HepG2 (cell line): Measurements from ENCODE around the gene FKBP1A. TPM values are rescaled to one million over a fixed set of nuclear protein-coding genes. Genes with fewer than 3 reads are reported as not detected.

ENCODE experiments used
- ATAC-seq: fragments of 200-7000 bp; cut with Tn5 transposase; 3 replicates; pipeline ENCODE4 v1.9.1; 2020; ENCODE audit warnings: mild to moderate bottlenecking, moderate library complexity
- BruUV-seq: library from RNA; stranded (reverse); fragments of 400-500 nt; replicated peaks from 2 replicates; lab custom pipeline; 2021; lab: Mats Ljungman, UMichigan
- CTCF ChIA-PET: fragments of 300-600 bp; formaldehyde crosslinking; extraction: SDS; loops from one replicate; lab custom pipeline; 2021; ENCODE audit warnings: low total read pairs, inconsistent platforms, low intra/inter-chr PET ratio; lab: Yijun Ruan, JAX
- POLR2A ChIA-PET: fragments of 350-600 bp; sonication (Branson Sonifier 250); formaldehyde crosslinking; loops from one replicate; lab custom pipeline; 2020; ENCODE audit warnings: antibody characterized with exemption, inconsistent platforms; lab: Yijun Ruan, JAX
- DNase-seq: peaks from one replicate; pipeline ENCODE4 v3.0.0-alpha.2; 2015; ENCODE audit warnings: low spot score
- FAIRE-seq: peaks from 3 replicates; lab custom pipeline; 2011; peaks lifted over from hg19 to GRCh38; lab: Jason Lieb, UNC
- H2AFZ ChIP-seq: one replicate; pipeline ENCODE4 v1.6.1; 2011; ENCODE audit warnings: low read length, inconsistent platforms
- H3K27ac ChIP-seq: fragments of 300-600 bp; 3 replicates; pipeline ENCODE4 v1.8.0; 2011; ENCODE audit warnings: mixed run types, mild to moderate bottlenecking, mixed read lengths, low read length, inconsistent platforms; ENCODE audit not compliant: insufficient read depth; ENCODE audit errors: extremely low read length
- H3K27me3 ChIP-seq, 2 experiments: fragments of 200-600 bp in 1 of 2; 2 replicates in 1 of 2; 3 replicates in 1 of 2; pipeline versions ENCODE4 v1.6.0 to v1.8.0; 2011; ENCODE audit warnings: low read length in 2 of 2, mild to moderate bottlenecking in 2 of 2, moderate library complexity in 2 of 2, inconsistent platforms in 1 of 2; ENCODE audit not compliant: insufficient read depth in 2 of 2, control insufficient read depth in 1 of 2
- H3K36me3 ChIP-seq, 2 experiments: fragments of 200-600 bp in 1 of 2; replicated peaks in 1 of 2; 2 replicates in 1 of 2; 3 replicates in 1 of 2; pipeline versions ENCODE4 v1.5.1 to v1.8.0; 2011; ENCODE audit warnings: low read length in 2 of 2, inconsistent platforms in 1 of 2; ENCODE audit not compliant: insufficient read depth in 2 of 2, control insufficient read depth in 1 of 2
- H3K4me1 ChIP-seq: 2 replicates; pipeline ENCODE4 v1.5.1; 2012; ENCODE audit warnings: low read length, inconsistent platforms; ENCODE audit not compliant: insufficient read depth
- H3K4me2 ChIP-seq: 2 replicates; pipeline ENCODE4 v1.6.0; 2011; ENCODE audit warnings: low read depth, low read length, inconsistent platforms
- H3K4me3 ChIP-seq, 3 experiments: fragments of 200-600 bp in 1 of 3; sonication (generic), shearing (Covaris generic) in 1 of 3; replicated peaks in 1 of 3; 2 replicates each; pipeline ENCODE4 v1.5.1; 2011 to 2016; ENCODE audit warnings: low read length in 3 of 3, inconsistent platforms in 2 of 3, low read depth in 2 of 3, mild to moderate bottlenecking in 2 of 3, control low read depth in 1 of 3, mixed read lengths in 1 of 3; ENCODE audit not compliant: insufficient read depth in 1 of 3
- H3K79me2 ChIP-seq: one replicate; pipeline ENCODE4 v1.6.1; 2011; ENCODE audit warnings: low read length, inconsistent platforms; ENCODE audit not compliant: insufficient read depth
- H3K9ac ChIP-seq: 2 replicates; pipeline ENCODE4 v1.6.0; 2011; ENCODE audit warnings: mild to moderate bottlenecking, low read depth, low read length, inconsistent platforms; ENCODE audit not compliant: insufficient read depth
- H3K9me3 ChIP-seq: 2 replicates; pipeline ENCODE4 v1.5.1; 2012; ENCODE audit warnings: mild to moderate bottlenecking, low read length
- H4K20me1 ChIP-seq: 2 replicates; pipeline ENCODE4 v1.6.0; 2011; ENCODE audit warnings: inconsistent platforms, mild to moderate bottlenecking, low read length, moderate library complexity; ENCODE audit not compliant: insufficient read depth
- ARID4A ChIP-seq: sonication (generic); formaldehyde crosslinking; IDR thresholded peaks from 2 replicates; pipeline ENCODE4 v1.5.0; 2020; ENCODE audit warnings: mild to moderate bottlenecking, missing genetic modification reagents, borderline replicate concordance
- ZBTB20 ChIP-seq: sonication (generic); formaldehyde crosslinking; IDR thresholded peaks from 2 replicates; pipeline ENCODE4 v1.8.1; 2023; ENCODE audit warnings: missing genetic modification reagents, low read depth, mild to moderate bottlenecking, borderline replicate concordance
- ZNF546 ChIP-seq: sonication (generic); formaldehyde crosslinking; conservative IDR thresholded peaks from 2 replicates; pipeline ENCODE4 v1.8.1; 2023; ENCODE audit warnings: mild to moderate bottlenecking, missing genetic modification reagents
- WGBS: methylation state at CpG from one replicate; pipeline ENCODE4 v1.1.6; 2017; ENCODE audit warnings: low lambda C conversion rate; 5-methylcytosine and 5-hydroxymethylcytosine counted together
- in situ Hi-C: cut with HindIII; loops from 2 replicates; pipeline ENCODE4 v1.10.0; 2017; ENCODE audit warnings: low pct_unique_long_range_greater_than_20kb; ENCODE audit not compliant: extremely low pct_ligation_motif_present
- intact Hi-C: fragments of 100-400 bp; cut with micrococcal nuclease; formaldehyde crosslinking; loops from one replicate; pipeline ENCODE4 v1.10.0; 2022; ENCODE audit not compliant: unreplicated experiment
- polyA plus RNA-seq, 8 experiments: library from polyadenylated mRNA; depleted of rRNA in 3 of 8; stranded (reverse) in 7 of 8; unstranded in 1 of 8; fragments of >200 nt; fragmentation: Illumina TruSeq in 4 of 8; extraction: Trizol in 4 of 8; gene quantifications; 2 replicates each; pipeline versions ENCODE4 v1.2.1 to v1.2.3, GENCODE V29; 2011 to 2016; ENCODE audit warnings: low read depth in 4 of 8, missing spikeins in 1 of 8, mixed read lengths in 1 of 8; ENCODE audit not compliant: insufficient read depth in 1 of 8
- total RNA-seq, 5 experiments: library from RNA; depleted of rRNA; stranded (reverse); fragments of >200 nt; fragmentation: Illumina TruSeq; extraction: Trizol; gene quantifications; 2 replicates each; pipeline ENCODE4 v1.2.3, GENCODE V29; 2016; ENCODE audit warnings: low read depth in 1 of 5
- TF ChIP-seq, protein P1 (sequence below): sonication (generic); formaldehyde crosslinking; IDR thresholded peaks from 2 replicates; pipeline ENCODE4 v1.4.0; 2020; ENCODE audit warnings: missing genetic modification reagents; ENCODE audit errors: not compliant biosample characterization

FKBP1A gene
- total and polyA plus RNA-seq, 2 of the 13 experiments (the other 11 are each of a cell fraction or from before 2014, with no cell fraction given) = 119 to 468 TPM

DNA sequence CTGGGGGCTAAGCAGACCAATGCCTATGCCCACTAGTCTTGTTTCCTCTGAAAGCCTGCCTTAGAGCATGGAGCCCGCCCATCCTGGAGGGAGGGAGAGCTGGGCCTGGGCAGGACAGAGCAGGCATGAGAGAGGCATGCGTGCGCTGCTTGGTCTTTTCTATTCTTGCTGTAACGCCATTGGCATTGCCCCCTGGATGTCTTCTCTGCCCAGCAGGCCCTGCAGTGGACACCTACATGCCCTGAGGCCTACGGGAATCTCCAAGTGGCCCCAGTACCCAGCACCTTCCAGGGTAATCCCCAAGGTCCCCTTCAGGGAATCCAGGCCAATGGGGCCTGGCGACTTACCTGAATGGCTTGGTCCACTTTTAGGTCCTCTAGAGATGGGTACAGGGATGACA, 72.8 kb downstream of the FKBP1A start:
- H3K9me3 ChIP-seq = no peaks in the 10 kb centered on the region
- no peak for FAIRE-seq
- 70% methylated on average over 6 of the region's 6 CpGs for WGBS
- no peaks in the 10 kb centered on the region for H4K20me1 ChIP-seq
- CTCF ChIA-PET = no interaction called here
- TF ChIP-seq ZNF546 (CRISPR knock-in tag) (0 out of 2 replicates have a peak, but pooled peaks have one; percentile 23), ZBTB20 (no peak)
- POLR2A ChIA-PET = no interaction called here
- intact Hi-C loops (no loop called here), in situ Hi-C loops (no loop called here)
- no peak overlapping the region for H3K4me2 ChIP-seq
- no peak overlapping the region for H3K9ac ChIP-seq
- H3K27me3 ChIP-seq = no peaks in the 10 kb centered on the region; a peak in 1 of 5 replicates
- H3K4me3 ChIP-seq = no peak overlapping the region
- H3K79me2 ChIP-seq = no peaks in the 10 kb centered on the region
- H3K27ac ChIP-seq = no peak overlapping the region
- no peak for ATAC-seq
- no peak for DNase-seq
- H2AFZ ChIP-seq = no peak overlapping the region
- peaks cover 38% of the 10 kb centered on the region for H3K4me1 ChIP-seq
- no peaks in the 10 kb centered on the region for H3K36me3 ChIP-seq
- no TSS peak for BruUV-seq

- H4K20me1 ChIP-seq = no peaks in the 10 kb centered on the region
- H3K9ac ChIP-seq = no peak overlapping the region
- DNase-seq (no peak), ATAC-seq (no peak), FAIRE-seq (no peak)
- TF ChIP-seq ARID4A (CRISPR knock-in tag) = 0 out of 2 replicates have a peak, but pooled peaks have one; percentile 26
- TF ChIP-seq, protein P1, sequence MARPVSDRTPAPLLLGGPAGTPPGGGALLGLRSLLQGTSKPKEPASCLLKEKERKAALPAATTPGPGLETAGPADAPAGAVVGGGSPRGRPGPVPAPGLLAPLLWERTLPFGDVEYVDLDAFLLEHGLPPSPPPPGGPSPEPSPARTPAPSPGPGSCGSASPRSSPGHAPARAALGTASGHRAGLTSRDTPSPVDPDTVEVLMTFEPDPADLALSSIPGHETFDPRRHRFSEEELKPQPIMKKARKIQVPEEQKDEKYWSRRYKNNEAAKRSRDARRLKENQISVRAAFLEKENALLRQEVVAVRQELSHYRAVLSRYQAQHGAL (CRISPR knock-in tag) = no peak
- no TSS peak for BruUV-seq
- no peaks in the 10 kb centered on the region for H3K79me2 ChIP-seq
- H2AFZ ChIP-seq = no peak overlapping the region
- no peak overlapping the region for H3K27ac ChIP-seq
- H3K4me3 ChIP-seq = no peak overlapping the region
- intact Hi-C loops = no loop called here
- H3K4me1 ChIP-seq = peaks cover 32% of the 10 kb centered on the region
- WGBS = 59% methylated on average over 4 of the region's 4 CpGs
- ChIA-PET CTCF (no interaction called here), POLR2A (no interaction called here)
- H3K27me3 ChIP-seq = no peaks in the 10 kb centered on the region; a peak in 1 of 5 replicates
- H3K4me2 ChIP-seq = no peak overlapping the region
- H3K36me3 ChIP-seq = no peaks in the 10 kb centered on the region
- in situ Hi-C loops = no loop called here
- no peaks in the 10 kb centered on the region for H3K9me3 ChIP-seq
Observed at GRCh38 chr20:1319462-1319861, 73.4 kb downstream of the FKBP1A start.
